HL-60 (cell line): ENCODE measurements around the gene RUNX1.

Source experiments
- DNase-seq, 2 experiments: peaks; one replicate each; pipeline ENCODE4 v3.0.0-alpha.2; 2010 to 2020; ENCODE audit warnings: low read depth in 1 of 2, low spot score in 1 of 2
- H3K27ac ChIP-seq: fragments of 250-450 bp; sonication (Bioruptor Pico); replicated peaks from 2 replicates; pipeline ENCODE4 v1.5.1; 2020; ENCODE audit warnings: mild to moderate bottlenecking, moderate library complexity
- H3K27me3 ChIP-seq: fragments of 250-450 bp; sonication (Bioruptor Pico); 2 replicates; pipeline ENCODE4 v1.5.1; 2021; ENCODE audit warnings: mild to moderate bottlenecking, moderate library complexity; ENCODE audit not compliant: insufficient read depth, poor library complexity, severe bottlenecking
- H3K4me3 ChIP-seq: replicated peaks from 2 replicates; pipeline ENCODE4 v1.5.1; 2011; ENCODE audit warnings: mild to moderate bottlenecking, control low read depth, low read length; ENCODE audit not compliant: insufficient read depth
- CTCF ChIP-seq: IDR thresholded peaks from one replicate; pipeline ENCODE4 v1.5.1; 2011; ENCODE audit warnings: low read length, control low read depth, inconsistent platforms; ENCODE audit not compliant: insufficient read depth
- GABPA ChIP-seq: IDR thresholded peaks from 2 replicates; pipeline ENCODE4 v1.6.1; 2012; ENCODE audit warnings: low read depth
- POLR2AphosphoS5 ChIP-seq: IDR thresholded peaks from 2 replicates; pipeline ENCODE4 v1.6.1; 2012; ENCODE audit warnings: low read depth
- REST ChIP-seq: IDR thresholded peaks from 2 replicates; pipeline ENCODE4 v1.6.1; 2012; ENCODE audit warnings: low read depth; ENCODE audit not compliant: insufficient replicate concordance
- SPI1 ChIP-seq: IDR thresholded peaks from 2 replicates; pipeline ENCODE4 v1.6.1; 2012; ENCODE audit warnings: low read depth, mild to moderate bottlenecking, borderline replicate concordance

RUNX1 gene

GRCh38 chr21:34988625-34989024 is 60.5 kb downstream of the RUNX1 start:
- TF ChIP-seq SPI1, result no peak
- TF ChIP-seq POLR2AphosphoS5, result no peak
- TF ChIP-seq CTCF, result no peak
- TF ChIP-seq GABPA, result no peak
- TF ChIP-seq REST, result no peak
- no peak overlapping the region for H3K4me3 ChIP-seq
- H3K27ac ChIP-seq, result no peak overlapping the region
- DNase-seq, result no peak
- H3K27me3 ChIP-seq, result no peaks in the 10 kb centered on the region

GRCh38 chr21:34988139-34988538 is 61.0 kb downstream of the RUNX1 start:
- Histone ChIP-seq H3K4me3 (no peak overlapping the region), H3K27ac (no peak overlapping the region), H3K27me3 (no peaks in the 10 kb centered on the region)
- no peak for DNase-seq
- no peak for TF ChIP-seq POLR2AphosphoS5

- TF ChIP-seq CTCF, result no peak
- TF ChIP-seq REST, result no peak
- TF ChIP-seq GABPA, result no peak
- no peak for TF ChIP-seq POLR2AphosphoS5
- TF ChIP-seq SPI1, result no peak
- no peaks in the 10 kb centered on the region for H3K27me3 ChIP-seq
- DNase-seq, result no peak
- H3K4me3 ChIP-seq, result no peak overlapping the region
- no peak overlapping the region for H3K27ac ChIP-seq
Measured at GRCh38 chr21:34987501-34988072, 61.5 kb downstream of the RUNX1 start.

GRCh38 chr21:34986561-34987500 is 62.3 kb downstream of the RUNX1 start:
- Histone ChIP-seq H3K4me3 (no peak overlapping the region), H3K27me3 (no peaks in the 10 kb centered on the region), H3K27ac (no peak overlapping the region)
- no peak for DNase-seq
- TF ChIP-seq SPI1 (no peak), POLR2AphosphoS5 (no peak), REST (no peak), CTCF (no peak), GABPA (no peak)
